Neutrophil (primary cell): ENCODE results near the gene FMNL3.

Source experiments
- H3K27ac ChIP-seq: fragments of 200-600 bp; sonication (generic); 2 replicates; pipeline ENCODE4 v1.5.1; 2016; ENCODE audit warnings: mild to moderate bottlenecking, moderate library complexity
- H3K27me3 ChIP-seq: fragments of 200-600 bp; sonication (generic); 2 replicates; pipeline ENCODE4 v1.6.0; 2016; ENCODE audit warnings: mild to moderate bottlenecking
- H3K36me3 ChIP-seq: fragments of 200-600 bp; sonication (generic); 2 replicates; pipeline ENCODE4 v1.5.1; 2017
- H3K4me1 ChIP-seq, 2 experiments: fragments of 200-600 bp in 1 of 2; sonication (generic) in 1 of 2; 1 replicate in 1 of 2; 2 replicates in 1 of 2; pipeline versions ENCODE4 v1.5.1 to v1.6.1; 2013 to 2016; ENCODE audit warnings: low read depth in 1 of 2, low read length in 1 of 2, mild to moderate bottlenecking in 1 of 2, moderate library complexity in 1 of 2; ENCODE audit not compliant: control insufficient read depth in 1 of 2, insufficient read depth in 1 of 2
- H3K4me3 ChIP-seq, 2 experiments: fragments of 200-600 bp in 1 of 2; sonication (generic) in 1 of 2; 1 replicate in 1 of 2; 2 replicates in 1 of 2; pipeline ENCODE4 v1.5.1; 2013 to 2016; ENCODE audit warnings: low read depth in 1 of 2, low read length in 1 of 2, mild to moderate bottlenecking in 1 of 2, moderate library complexity in 1 of 2
- H3K9me3 ChIP-seq: fragments of 200-600 bp; sonication (generic); 2 replicates; pipeline ENCODE4 v1.5.1; 2016
- CTCF ChIP-seq: fragments of 200-600 bp; sonication (generic); IDR thresholded peaks from 2 replicates; pipeline ENCODE4 v1.5.1; 2016; ENCODE audit warnings: antibody characterized with exemption

FMNL3 gene

GRCh38 chr12:49604856-49605255, 102.3 kb downstream of the FMNL3 start:
- Histone ChIP-seq H3K4me3 (no peak overlapping the region), H3K27ac (no peak overlapping the region), H3K4me1 (no peaks in the 10 kb centered on the region), H3K9me3 (no peaks in the 10 kb centered on the region), H3K27me3 (no peaks in the 10 kb centered on the region), H3K36me3 (no peaks in the 10 kb centered on the region)
- no peak for TF ChIP-seq CTCF

GRCh38 chr12:49603721-49604120, 103.5 kb downstream of the FMNL3 start:
- H3K9me3 ChIP-seq: no peaks in the 10 kb centered on the region
- no peaks in the 10 kb centered on the region for H3K36me3 ChIP-seq
- TF ChIP-seq CTCF: no peak
- H3K4me1 ChIP-seq: no peaks in the 10 kb centered on the region
- no peak overlapping the region for H3K4me3 ChIP-seq
- no peak overlapping the region for H3K27ac ChIP-seq
- no peaks in the 10 kb centered on the region for H3K27me3 ChIP-seq

DNA sequence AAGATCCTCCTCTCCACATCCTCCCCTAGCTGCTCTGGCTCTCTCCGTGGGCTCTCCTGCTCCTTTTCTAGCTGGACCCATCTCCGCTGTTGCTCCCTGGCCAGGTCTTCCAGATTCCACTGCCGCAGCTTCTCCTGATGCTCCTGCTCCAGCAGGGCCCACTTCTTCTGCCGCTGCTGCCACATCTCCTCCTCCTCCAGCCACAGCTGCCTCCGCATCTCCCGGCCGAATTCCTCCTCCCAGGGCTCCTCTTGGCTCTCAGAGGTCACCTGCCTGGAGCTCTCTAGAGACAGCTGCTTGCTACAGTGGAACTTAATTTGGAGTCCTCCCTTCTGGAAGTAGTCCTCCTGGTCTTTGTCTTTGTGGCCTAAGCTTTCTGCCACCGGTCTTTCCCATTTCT, 107.2 kb downstream of the FMNL3 start:
- no peak overlapping the region for H3K27ac ChIP-seq
- H3K4me1 ChIP-seq: no peaks in the 10 kb centered on the region
- H3K27me3 ChIP-seq: no peaks in the 10 kb centered on the region
- TF ChIP-seq CTCF: no peak
- H3K9me3 ChIP-seq: no peaks in the 10 kb centered on the region
- no peaks in the 10 kb centered on the region for H3K36me3 ChIP-seq
- no peak overlapping the region for H3K4me3 ChIP-seq

GRCh38 chr12:49598527-49598926, 108.7 kb downstream of the FMNL3 start:
- Histone ChIP-seq H3K27ac (no peak overlapping the region), H3K27me3 (no peaks in the 10 kb centered on the region), H3K36me3 (no peaks in the 10 kb centered on the region), H3K4me3 (no peak overlapping the region), H3K9me3 (no peaks in the 10 kb centered on the region), H3K4me1 (no peaks in the 10 kb centered on the region)
- no peak for TF ChIP-seq CTCF

DNA sequence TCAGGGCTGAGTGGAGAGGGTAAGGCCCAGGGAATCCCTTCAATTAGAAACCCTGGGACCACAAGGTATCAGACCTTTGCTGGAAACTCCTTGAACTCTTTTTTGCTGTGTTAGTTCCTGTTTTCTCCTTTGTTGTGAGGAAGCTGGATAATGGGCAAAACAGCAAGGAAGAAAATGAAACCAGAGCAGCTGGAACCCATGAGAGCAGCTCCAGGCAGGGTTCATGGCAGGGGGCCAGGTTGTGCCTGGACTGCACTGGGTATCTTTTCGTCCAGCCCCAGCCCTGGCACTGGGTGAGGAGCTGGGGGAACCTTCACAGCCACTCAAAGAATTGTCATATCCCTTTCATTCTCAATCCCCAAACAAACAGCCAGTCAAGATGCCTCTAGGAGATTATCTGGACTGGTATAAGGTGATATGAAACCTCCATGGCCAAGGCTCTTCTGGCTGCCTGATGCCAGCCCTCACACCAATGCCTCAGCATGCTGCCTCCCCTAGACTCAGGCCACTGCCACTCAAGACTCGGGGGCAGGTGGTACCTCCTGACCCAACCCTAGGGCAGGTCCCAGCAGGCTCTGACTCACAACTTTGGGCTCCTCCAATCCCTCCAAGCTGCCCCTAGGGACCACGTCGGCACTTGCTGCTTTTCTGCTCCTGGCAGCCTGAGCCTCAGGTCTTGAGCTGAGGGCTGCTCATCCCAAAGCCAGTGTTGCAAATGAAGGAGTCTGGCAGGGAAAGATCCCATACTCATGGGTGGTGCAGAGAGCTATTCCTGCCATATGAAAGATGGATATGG, 118.3 kb downstream of the FMNL3 start:
- Histone ChIP-seq H3K27ac (peak overlapping the region; percentile 30), H3K9me3 (no peaks in the 10 kb centered on the region), H3K36me3 (no peaks in the 10 kb centered on the region), H3K4me1 (peaks cover 4 to 6% of the 10 kb centered on the region in 2 experiments), H3K4me3 (no peak overlapping the region), H3K27me3 (no peaks in the 10 kb centered on the region)
- no peak for TF ChIP-seq CTCF
